Endothelial cell of umbilical vein (primary cell): Measurements from ENCODE around the gene PLCXD3.

Source experiments
- EZH2 ChIP-seq: IDR thresholded peaks from 2 replicates; pipeline ENCODE4 v1.6.1; 2012; ENCODE audit warnings: borderline replicate concordance, low read depth, mild to moderate bottlenecking, moderate library complexity, low read length, inconsistent platforms; ENCODE audit not compliant: severe bottlenecking
- FOS ChIP-seq: IDR thresholded peaks from 2 replicates; pipeline ENCODE4 v1.6.1; 2011; ENCODE audit warnings: mild to moderate bottlenecking, low read length, moderate library complexity, borderline replicate concordance; ENCODE audit not compliant: insufficient read depth
- GATA2 ChIP-seq: IDR thresholded peaks from 2 replicates; pipeline ENCODE4 v1.7.0; 2011; ENCODE audit warnings: low read depth, mild to moderate bottlenecking, moderate library complexity, mixed read lengths, low read length; ENCODE audit not compliant: insufficient read length, insufficient read depth
- JUN ChIP-seq: IDR thresholded peaks from 2 replicates; pipeline ENCODE4 v1.6.1; 2011; ENCODE audit warnings: borderline replicate concordance, low read depth; ENCODE audit not compliant: insufficient read length, insufficient read depth
- MYC ChIP-seq: IDR thresholded peaks from one replicate; pipeline ENCODE4 v1.6.1; 2011; ENCODE audit warnings: mild to moderate bottlenecking, low read depth, low read length
- POLR2A ChIP-seq: IDR thresholded peaks from 2 replicates; pipeline ENCODE4 v1.6.1; 2012; ENCODE audit warnings: low read depth, mild to moderate bottlenecking, control low read depth, low read length
- POLR2AphosphoS5 ChIP-seq: IDR thresholded peaks from 2 replicates; pipeline ENCODE4 v1.6.1; 2012; ENCODE audit warnings: low read depth, mild to moderate bottlenecking, control low read depth, low read length, moderate library complexity; ENCODE audit not compliant: insufficient read depth
- TF ChIP-seq, protein P1 (sequence below), 2 donors: IDR thresholded peaks; 1 replicate in 1 of 2; 2 replicates in 1 of 2; pipeline ENCODE4 v1.5.1; 2011; ENCODE audit warnings: low read length in 2 of 2, mild to moderate bottlenecking in 2 of 2, moderate library complexity in 2 of 2, control low read depth in 1 of 2, inconsistent platforms in 1 of 2, low read depth in 1 of 2; ENCODE audit not compliant: insufficient read depth in 1 of 2; ENCODE audit errors: extremely low read depth in 1 of 2
- TF ChIP-seq, protein P2 (sequence below): IDR thresholded peaks from 2 replicates; pipeline ENCODE4 v1.6.1; 2011; ENCODE audit not compliant: insufficient read depth, insufficient read length

DNA sequence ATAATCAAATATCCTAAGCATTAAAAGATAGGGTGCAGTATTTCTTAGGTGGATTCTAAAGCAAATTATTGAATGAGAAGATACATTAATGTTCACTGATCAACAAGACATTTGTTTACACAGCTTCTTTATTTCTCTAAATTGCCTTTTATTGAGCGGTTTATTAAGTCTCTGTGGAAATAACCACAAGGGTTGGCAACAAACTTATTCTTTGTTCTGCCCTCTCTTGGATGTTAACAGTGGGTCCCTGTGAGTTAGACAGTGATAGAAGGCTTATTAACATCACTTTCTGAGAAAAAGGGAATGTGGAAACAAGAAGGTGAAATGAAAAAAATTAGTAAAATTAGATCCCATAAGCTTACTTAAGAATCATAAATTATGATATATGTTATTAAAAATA, 214.3 kb downstream of the PLCXD3 start:
- TF ChIP-seq, protein P1, sequence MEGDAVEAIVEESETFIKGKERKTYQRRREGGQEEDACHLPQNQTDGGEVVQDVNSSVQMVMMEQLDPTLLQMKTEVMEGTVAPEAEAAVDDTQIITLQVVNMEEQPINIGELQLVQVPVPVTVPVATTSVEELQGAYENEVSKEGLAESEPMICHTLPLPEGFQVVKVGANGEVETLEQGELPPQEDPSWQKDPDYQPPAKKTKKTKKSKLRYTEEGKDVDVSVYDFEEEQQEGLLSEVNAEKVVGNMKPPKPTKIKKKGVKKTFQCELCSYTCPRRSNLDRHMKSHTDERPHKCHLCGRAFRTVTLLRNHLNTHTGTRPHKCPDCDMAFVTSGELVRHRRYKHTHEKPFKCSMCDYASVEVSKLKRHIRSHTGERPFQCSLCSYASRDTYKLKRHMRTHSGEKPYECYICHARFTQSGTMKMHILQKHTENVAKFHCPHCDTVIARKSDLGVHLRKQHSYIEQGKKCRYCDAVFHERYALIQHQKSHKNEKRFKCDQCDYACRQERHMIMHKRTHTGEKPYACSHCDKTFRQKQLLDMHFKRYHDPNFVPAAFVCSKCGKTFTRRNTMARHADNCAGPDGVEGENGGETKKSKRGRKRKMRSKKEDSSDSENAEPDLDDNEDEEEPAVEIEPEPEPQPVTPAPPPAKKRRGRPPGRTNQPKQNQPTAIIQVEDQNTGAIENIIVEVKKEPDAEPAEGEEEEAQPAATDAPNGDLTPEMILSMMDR (IDR thresholded peaks at IDR 0.05; ENCODE audit: extremely low read depth in 1 of 2, insufficient read depth in 1 of 2, low read depth in 1 of 2, low read length in 2 of 2), result no peak
- no peak for TF ChIP-seq POLR2A
- TF ChIP-seq EZH2, result no peak
- TF ChIP-seq POLR2AphosphoS5, result no peak
- TF ChIP-seq, protein P2, sequence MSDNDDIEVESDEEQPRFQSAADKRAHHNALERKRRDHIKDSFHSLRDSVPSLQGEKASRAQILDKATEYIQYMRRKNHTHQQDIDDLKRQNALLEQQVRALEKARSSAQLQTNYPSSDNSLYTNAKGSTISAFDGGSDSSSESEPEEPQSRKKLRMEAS, result no peak
- TF ChIP-seq MYC, result no peak
- no peak for TF ChIP-seq GATA2
- no peak for TF ChIP-seq FOS
- no peak for TF ChIP-seq JUN
